ENCODE data around the gene PLEKHG4B.

The PLEKHG4B gene

DNA sequence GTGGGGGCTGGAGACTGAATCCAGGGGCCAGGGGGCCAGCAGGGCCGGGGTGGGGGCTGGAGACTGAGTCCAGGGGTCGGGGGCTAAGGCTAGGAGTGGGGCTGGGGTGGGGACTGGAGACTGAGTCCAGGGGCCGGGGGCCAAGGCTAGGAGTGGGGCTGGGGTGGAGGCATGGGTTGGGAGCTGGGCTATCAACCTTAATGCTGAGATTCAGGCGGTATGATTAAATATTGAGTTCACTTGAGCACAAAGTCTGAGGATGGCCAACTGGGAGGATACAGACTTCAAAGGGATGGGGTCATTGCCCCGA, 82.3 kb downstream of the PLEKHG4B start:
- DNase-seq, result no peak

DNA sequence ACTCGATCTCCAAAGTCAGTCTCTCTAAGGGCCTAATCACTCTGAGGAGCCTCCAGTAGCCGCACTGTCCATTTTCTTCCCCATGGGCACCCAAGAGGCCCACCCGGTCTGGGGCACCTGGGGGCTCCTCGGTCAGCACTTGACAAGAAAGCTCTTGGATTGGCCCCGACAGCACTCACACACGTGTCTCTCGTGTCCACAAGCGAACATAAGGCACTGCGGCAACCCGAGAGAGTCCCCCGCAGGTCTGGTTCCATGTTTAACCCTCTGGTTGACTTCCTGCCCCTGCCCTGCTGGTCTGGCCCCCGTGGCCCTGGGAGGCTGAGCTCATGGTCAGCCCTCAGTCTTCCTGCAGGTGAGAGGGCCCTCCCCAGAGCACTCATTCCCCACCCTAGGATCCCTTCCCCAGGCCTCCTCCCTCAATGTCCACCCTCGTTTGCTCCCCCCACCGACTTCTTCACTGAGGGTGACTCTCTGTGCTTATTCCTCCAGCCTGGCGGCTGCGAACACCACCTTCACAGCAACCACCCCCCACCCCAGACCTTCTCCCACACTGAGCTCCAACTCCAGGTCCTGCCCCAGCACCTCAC, 83.0 kb downstream of the PLEKHG4B start:
- no peak for DNase-seq

DNA sequence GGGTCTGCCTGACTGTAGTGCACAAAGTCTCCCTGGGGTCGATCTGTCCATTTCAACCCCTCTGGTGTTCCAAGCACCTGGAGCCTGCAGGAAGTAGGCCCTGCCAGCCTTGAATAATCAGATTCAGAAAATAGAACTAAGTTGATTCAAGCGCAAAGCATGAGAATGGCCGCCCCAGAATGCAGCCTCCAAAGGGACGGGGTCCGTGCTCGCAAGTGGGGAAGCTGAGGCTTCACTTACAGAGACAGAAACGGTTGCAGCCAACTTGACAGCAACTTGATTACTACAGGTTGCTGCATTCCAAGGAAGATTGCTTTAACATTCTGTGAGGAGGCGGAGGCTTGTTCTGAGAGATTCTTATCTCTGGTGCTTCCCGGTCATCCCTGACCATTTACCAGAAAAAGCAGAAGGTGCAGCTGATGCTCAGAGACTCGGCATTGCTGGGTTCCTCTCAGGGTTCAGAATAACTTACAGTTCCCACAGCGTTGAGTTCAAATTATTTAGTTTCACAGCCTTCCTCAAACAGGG, 84.4 kb downstream of the PLEKHG4B start:
- no peak for DNase-seq

DNA sequence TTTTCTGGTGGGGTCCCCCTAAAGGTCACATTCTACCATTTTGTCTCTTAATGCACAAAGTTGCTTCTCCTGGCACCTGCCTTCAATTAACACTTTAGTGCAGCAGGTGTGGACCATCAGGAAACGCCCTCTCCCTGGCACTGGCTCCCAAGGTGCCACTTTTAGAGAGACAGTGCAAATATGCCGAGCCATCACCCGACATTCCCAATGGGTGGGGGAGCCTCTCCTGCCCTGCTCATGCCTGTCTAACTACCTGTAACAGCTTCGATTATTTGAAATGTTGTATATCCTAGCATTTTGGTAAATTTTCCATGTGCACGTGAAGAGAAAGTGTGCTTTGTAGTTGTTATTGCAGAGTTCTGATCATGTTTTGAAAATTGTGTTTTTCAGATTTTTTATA, 86.1 kb downstream of the PLEKHG4B start:
- no peak for DNase-seq

DNA sequence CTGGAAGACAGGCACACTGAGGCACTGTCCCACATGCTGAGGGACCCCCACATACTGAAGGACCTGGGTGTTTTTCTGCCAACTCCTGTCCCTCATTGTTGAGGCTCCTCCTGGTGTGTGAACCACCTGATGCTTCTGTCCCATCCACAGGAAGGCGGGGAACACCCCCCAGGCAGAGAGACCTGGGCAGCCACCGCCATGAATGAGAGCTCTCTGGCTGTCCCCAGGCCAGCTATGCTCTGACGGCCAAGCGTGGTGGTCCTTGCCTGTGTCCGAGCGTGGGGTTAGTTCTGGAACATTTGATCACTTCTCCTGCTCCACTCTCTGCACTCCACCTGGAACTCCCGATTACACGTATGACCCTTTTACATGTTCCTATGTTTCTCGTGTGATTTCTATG, 87.4 kb downstream of the PLEKHG4B start:
- no peak for DNase-seq

DNA sequence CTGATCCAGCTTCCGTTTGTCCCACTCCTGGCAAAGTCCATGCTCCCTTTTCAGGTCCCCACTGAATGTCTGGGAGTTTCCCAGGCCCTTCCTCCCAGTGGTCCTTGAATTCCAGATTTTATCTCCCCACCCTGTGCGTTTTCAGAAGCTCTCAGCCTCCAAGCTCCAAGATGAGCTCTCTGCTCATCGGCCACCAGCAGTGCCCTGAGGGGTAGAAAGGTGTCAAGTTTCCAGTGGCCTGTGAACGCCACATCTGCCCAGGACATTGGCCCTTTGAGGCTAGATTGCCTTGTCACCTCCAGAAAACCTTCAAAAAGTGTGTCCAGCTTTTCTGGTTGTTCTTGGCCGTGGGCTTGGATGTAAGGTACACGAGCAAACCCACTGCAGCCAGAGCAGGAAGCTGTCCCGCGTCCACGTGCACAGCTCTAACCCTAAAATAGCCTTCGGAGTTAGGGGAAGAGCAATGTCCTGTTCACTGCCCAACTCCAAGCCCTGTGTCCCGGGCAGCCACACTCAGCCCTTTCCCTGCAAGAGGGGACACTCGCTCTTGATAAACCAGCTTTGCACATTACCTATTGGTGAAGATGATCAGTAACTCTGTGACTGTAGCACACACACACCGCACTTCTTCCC, 88.4 kb downstream of the PLEKHG4B start:
- DNase-seq, result no peak

DNA sequence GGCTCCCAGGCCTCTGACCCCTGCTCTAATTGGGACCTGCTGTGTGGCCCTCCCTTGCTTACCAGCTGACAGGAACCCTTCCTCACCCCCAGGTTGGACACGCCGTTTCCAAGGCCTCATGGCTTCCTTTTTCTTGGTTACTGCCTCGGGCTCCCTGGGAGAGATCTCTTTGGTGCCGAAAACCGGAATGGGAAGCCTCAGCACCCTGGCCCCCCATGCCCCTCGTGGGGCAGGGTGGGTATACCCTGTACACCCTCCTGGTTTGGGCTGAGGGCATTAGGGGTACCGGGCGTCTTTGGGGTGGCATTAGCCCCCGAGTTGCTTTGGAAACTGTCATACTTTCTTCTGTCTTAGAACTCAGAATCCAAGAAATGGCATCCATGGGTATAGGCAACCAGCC, 89.2 kb downstream of the PLEKHG4B start:
- DNase-seq, result no peak

DNA sequence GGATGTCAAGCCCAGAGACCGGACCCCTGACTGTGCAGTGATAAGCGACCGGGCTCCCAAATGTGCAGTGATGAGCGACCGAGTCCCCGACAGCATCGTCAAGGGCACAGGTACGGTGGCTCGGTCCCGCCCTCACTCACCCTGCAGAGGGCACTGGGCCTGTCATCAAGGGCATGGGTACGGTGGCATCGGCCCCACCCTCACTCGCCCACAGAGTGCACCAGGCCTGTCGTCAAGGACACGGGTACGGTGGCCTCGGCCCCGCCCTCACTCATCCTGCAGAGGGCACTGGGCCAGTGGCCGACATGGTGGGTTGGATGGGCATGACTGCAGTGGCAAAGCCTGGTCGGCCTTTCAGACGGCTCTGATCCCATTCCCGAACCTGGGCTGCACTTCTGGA, 89.6 kb downstream of the PLEKHG4B start:
- no peak for DNase-seq

DNA sequence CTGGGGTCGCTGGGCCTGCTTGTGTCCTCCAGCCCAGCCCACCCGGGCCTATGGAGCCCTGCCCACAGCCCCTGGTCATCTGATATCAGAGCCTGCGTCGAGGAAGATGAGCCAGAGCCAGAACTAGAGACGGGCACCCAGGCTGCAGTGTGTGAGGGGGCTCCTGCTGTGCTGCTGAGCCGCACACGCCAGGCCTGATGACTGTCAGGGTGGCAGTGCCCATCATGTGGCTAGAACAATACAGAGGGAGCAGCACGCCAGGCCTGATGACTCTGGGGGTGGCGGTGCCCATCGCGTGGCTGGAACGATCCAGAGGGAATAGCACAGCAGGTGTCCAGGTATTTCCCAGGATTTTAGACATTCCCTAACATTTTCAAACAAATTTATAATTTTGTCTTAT, 90.2 kb downstream of the PLEKHG4B start:
- no peak for DNase-seq

DNA sequence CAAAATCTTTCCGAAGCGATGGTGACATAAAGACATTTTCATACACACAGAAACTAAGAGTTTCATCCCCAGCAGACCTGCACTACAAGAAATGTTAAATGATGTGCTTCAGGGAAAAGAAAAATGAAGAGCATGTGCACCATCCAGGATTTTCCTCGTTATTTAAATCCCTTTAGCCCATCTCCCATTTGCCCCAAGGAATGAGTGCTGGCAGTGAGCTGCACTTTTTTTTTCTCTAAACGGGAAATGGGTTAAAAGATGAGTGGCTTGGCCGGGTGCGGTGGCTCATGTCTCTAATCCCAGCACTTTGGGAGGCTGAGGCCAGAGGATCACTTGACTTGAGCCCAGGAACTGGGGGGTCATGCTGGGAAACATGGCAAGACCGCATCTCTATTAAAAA, 92.5 kb downstream of the PLEKHG4B start:
- no peak for DNase-seq

DNA sequence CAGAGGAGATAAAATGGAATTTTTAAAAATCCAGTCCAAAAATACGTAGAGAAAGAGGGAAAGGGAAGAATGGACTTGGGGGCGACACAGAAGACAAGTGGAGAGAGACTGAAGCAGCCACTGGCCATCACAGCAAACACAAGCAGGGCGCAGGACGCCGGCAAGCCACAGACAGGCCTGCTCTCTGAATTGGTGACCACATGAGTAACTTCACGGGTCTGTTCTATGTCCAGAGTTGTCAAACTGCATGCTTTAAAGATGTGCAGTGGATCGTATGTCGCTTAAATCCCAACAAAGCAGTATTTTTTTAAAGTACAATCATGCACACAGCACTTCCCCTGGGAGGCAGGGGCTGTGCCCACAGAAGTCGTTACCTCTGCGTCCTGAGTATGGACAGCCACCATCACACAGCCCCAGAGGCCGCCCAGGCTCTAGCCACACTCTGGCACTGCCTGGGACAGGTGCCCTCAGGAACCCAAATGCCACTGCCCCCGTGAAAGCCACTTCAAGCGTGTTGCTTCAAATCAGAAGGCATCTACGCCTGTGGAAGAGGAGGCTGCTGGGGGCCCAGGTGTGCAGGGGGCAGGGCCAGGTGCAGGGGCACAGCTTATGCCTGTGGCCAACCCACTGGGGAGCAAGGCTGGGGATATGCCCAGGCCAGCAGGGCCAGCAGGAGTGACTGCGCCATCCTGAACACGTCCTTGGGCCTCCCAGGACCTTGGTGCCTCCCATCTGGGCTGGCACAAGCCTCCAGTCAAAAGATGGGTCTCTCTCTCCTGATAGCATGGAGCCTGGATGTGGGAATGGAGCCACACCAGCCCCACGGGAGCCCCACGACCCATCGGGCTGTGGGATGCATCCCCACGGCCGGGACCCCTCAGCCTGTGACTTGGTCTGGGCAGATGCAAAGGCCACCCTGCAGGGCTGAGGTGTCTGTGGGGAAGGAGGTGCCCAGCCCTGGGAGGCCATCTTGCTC, 93.4 kb downstream of the PLEKHG4B start:
- DNase-seq, result no peak

DNA sequence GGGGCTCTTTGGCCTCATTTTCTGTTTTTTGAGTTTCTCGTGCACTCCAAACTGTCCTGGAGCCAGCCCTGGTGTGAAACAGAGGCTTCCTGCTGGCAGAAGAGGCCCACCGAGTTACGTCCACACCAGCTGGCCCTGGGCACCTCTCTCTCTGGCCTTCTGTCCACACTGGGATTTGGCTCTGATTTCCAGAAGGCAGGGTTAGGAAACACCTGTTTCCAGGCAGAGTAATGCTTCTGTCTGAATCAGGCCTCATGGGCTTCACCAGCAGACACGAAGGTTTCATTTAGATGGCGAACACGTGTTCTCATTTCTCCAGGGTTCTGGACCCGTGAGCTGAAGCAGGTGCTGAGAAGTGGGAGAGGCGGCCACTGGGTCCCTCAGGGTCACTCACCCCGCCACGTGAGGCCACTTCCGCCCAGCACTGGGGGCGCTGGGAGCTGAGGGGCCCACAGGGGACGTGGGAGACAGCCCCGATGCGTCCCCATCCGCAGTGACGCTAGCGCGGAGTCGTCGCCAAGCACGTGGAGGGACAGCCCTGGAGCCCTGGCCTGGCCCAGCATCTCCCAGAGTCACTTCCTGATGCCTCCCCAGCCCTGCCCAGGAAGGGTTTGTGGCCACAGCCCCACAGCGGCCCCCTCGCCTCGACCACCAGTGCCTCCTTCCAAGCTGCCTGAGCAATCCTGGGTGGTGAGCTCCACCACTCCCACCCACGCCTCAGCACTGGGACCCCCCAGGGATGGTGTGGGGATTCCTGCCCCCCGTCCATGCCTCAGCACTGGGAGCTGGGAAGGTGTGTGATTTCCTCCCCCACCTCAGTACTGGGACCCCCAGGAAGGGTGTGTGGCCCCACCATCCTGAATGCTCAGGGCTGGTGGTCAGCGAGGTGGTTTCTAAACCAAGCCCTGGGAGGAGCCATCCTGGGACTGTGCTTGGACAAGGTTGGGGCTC, 94.4 kb downstream of the PLEKHG4B start:
- DNase-seq, result no peak

DNA sequence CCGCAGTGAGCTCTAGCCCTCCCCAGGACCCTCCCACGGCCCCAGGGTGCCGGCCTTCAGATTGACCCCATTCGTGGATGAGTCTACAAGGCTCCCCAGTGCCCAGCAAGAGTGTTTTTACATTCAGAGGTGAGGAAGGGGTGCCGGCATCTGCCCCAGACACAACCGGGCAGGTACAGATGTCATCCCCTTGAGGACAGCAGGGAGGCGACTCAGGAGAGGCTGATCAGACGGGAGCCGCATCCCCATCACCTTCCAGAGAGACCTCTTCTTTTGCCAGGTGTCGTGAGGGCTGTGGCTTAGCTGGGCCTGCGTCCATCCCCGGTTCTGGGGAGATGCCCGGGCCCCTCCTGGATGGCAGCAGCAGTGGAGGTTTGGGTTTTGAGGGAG, 95.1 kb downstream of the PLEKHG4B start:
- no peak for DNase-seq

DNA sequence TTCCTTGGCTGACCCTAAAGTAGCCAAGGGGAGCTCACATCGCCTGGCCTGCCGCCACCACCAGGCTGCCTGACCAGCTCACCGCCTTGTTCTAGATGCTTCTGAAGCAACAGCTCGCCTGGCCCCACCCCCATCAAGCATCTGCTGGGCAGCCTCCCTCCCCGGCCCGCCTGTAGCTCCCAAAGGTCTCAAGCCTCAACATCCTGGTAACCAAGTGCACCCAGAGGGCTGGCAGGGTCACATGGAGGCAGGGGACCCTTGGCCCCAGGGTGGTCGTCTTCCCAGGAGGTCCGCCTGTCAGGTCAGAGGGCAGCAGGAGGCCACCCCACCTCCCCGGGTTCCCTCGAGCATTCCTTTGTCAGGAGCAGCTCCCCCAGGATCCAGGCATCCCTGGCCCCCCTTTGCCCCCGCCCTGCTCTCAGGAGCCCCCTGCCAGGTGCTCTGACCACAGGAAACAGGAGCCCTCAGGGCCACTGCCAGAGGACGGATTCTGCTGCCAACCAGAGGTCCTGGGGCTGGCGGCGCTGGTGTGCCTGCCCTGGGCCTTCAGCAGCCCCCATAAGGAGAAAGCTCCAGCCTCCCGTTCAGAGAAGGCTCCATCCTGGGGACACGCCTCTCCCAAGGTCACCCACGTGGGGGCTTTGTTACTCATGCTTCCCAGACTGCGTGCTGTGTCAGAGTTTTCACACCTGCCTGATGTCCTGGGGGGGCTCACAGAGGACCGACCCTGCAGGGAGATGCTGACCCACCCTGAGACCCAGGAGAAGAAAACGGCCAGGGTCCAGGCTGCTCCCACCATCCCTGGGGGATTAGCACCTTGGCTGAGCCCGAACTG, 95.9 kb downstream of the PLEKHG4B start:
- DNase-seq, result no peak

DNA sequence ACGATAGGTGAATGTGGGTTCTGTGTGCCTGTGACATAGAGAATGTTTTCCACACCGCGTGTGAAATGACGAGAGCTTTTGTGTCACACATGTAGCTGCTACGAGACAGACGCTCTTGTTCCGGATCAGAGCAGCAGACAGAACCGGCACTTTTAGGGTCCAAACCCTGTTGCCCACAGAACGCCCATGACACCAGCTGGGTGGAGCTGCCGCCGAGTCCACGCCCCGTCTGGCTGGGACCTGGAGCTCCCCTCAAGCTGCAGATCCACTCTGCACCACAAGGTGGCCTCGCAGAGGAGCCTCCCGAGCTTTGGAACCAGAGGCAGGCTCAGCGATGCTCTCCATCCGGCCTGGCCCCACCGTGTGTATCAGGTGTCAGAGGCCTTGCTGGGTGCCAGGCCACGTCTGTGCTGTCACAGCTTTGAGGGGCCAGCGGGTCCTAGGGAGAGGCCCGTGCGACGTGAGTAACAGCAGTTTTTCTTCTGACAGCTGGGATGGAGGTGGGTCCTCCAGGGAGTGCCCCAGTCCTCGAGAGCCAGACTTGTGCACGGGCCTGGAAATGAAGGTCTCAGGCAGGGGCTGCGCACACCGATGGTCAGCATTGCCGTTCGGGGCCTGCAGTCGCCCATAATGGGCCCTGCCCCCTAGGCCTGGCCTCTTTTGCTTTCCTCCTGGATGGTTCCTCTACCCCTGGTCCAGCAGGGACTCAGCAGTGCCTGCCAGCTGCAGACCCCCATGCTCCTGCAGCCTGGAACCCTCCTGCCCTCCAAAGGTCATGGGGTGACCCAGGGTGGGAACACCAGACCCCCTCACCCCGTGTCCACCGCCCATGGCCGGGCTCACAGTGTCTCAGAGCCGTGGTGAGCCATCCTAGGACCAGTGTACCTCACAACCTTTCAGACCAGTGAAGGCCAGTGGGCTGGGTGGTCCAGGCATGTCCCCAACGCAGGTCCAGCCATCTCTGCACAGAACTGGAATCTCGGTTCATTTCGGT, 96.8 kb downstream of the PLEKHG4B start:
- DNase-seq, result peak; percentile 79

DNA sequence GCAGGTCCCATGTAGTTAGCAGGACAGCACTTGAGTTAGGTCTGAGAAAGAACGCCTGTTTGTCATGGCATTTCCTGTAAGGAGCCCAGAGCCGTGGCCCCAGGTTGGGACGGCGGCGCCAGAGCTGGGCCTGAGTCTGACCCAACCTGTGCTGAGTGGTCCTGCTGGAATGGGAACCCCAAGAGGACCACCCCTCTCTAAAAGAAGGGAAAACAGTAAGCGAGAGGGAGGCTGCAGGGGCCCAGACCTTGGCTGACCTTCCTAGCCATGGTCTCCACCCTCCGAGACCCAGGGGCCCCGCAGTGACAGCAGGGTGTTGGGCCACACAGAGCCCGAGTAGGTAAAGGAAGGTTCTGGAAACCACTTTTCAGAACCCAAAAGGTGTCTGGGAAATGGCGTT, 97.5 kb downstream of the PLEKHG4B start:
- no peak for DNase-seq

DNA sequence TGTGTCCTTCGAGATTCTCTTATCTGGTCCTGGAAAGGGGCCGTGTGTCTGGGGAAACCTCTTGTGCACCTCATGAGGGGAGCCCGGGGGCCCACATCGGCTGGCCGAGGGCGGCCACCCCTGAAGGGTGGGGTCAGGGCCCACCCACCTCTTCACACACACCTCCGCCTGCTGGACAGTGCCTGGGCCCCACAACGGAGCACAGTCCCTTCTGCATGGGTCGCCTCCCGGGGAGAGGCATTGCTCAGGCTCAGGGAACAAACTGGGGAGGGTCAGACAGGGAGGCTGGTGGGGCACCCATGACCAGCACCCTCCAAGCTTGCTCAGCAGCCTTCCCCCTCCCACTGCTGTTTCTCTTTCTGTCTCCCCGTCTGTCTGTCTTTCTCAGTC, 98.0 kb downstream of the PLEKHG4B start:
- no peak for DNase-seq

DNA sequence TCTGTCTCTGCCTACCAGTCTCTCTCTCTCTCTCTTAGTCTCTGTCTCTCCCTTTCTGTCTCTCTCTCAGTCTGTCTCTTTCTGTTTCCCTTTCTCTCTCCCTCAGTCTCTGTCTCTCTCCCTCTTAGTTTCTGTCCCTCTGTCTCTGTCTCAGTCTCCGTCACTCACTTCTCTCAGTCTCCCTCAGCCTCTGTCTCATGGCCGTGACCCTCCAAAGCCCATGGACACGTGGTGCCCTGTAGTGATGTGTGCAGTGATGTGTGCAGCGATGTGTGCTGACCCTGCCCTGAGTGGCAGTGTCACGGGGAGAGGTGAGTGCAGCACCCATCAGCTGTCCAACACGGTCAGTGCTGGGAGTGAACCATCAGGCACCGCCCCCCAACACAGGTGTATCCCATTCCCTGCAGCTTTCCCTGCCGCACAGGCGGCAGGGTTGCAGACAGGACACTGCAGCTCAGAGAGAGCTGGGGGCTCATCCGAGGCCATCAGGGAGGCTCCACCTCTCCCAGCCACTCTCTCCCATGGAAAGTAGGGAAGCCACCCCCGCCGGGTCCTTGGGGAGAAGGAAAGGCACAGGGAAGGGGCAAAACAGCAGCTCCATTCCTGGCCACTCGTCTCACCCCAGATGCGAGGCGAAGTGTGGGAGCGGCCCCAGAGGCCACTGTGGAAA, 98.5 kb downstream of the PLEKHG4B start:
- no peak for DNase-seq

DNA sequence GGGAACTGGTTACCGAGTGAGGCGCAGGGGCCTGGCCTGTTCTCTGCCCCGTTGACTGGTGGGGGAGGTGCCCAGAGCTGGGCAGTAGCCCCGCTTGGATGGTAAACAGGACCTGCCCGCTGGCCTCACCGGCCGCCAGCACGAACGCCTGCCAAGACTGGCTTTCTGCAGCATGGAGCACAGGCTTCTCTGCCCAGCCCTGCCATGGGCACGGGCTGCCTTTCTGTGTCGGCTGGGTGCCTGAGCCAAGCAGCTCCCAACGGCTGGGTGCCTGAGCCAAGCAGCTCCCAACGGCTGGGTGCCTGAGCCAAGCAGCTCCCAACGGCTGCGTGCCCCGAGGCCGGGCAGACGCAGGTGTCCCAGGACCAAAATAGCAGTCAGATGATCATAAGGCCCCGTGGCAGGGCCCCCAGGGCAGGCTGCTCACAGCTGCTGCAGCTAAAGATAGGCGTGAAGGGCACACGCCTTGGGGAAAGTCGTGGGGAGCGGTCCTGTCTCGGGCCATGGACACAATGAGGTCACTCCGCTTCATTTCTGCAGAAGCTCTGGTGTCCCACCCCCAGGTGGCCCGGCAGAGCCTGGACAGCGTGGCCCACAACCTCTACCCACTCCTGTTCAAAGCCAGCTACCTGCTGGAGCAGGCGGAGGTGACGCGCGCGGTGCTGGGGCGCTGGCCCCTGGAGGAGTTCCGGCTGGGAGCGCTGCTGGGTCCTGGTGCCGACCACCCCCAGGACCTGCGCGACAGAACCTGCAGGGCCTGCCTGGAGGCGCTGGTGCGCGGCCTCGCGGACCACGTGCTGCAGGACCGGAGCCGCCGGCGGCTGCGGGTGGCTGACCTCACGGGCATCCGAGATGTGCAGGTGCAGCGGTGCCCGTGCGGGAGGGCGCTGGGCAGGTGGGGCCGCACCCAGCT, 99.3 kb downstream of the PLEKHG4B start, which contains the start of gene LRRC14B:
TSS of gene LRRC14B (plus strand) at position 460 of the 913 bp plus-strand sequence. CDS start at position 504, 44 bp downstream.
- DNase-seq, result peak; percentile 32
